Psoas muscle (tissue), 8 donors: ENCODE measurements around the gene ATF6. TPM values are rescaled to one million over a fixed set of nuclear protein-coding genes. Genes with fewer than 3 reads are reported as not detected.

Source experiments
- ATAC-seq, 4 donors: fragments of 200-7000 bp; cut with Tn5 transposase; one replicate each; pipeline ENCODE4 v1.9.1; 2020; ENCODE audit warnings: moderate library complexity in 3 of 4, mild to moderate bottlenecking in 2 of 4
- DNase-seq, 2 donors: peaks; one replicate each; pipeline ENCODE4 v3.0.0-alpha.2; 2020
- H3K27ac ChIP-seq: fragments of 200-600 bp; one replicate; pipeline ENCODE4 v1.8.0; 2022
- H3K27me3 ChIP-seq, 3 donors: fragments of 200-600 bp in 1 of 3; one replicate each; pipeline versions ENCODE4 v1.6.1 to v1.8.0; 2013 to 2022; ENCODE audit warnings: low read length in 2 of 3, mild to moderate bottlenecking in 2 of 3, moderate library complexity in 1 of 3; ENCODE audit not compliant: insufficient read depth in 3 of 3
- H3K36me3 ChIP-seq, 2 donors: fragments of 200-600 bp in 1 of 2; one replicate each; pipeline versions ENCODE4 v1.6.1 to v1.8.0; 2013 to 2022; ENCODE audit warnings: low read depth in 1 of 2, mild to moderate bottlenecking in 1 of 2, moderate library complexity in 1 of 2; ENCODE audit not compliant: insufficient read depth in 1 of 2
- H3K4me1 ChIP-seq: fragments of 200-600 bp; one replicate; pipeline ENCODE4 v1.8.0; 2022
- H3K4me3 ChIP-seq: fragments of 200-600 bp; one replicate; pipeline ENCODE4 v1.8.0; 2022; ENCODE audit warnings: mild to moderate bottlenecking
- H3K9me3 ChIP-seq: fragments of 200-600 bp; one replicate; pipeline ENCODE4 v1.8.0; 2022
- WGBS, 3 donors: extraction: QIAGEN DNeasy Blood & Tissue Kit; methylation state at CpG; one replicate each; pipeline versions ENCODE4 v1.1.6 to v1.1.7; 2013; 5-methylcytosine and 5-hydroxymethylcytosine counted together
- intact Hi-C, 2 donors: fragments of 100-400 bp; cut with DNase I; formaldehyde crosslinking; loops; one replicate each; pipeline versions ENCODE4 v1.11.0 to v1.14.2; 2022
- polyA plus RNA-seq, 3 donors: library from polyadenylated mRNA; stranded (reverse); fragments of 200-250 nt; gene quantifications; one replicate each; pipeline ENCODE4 v1.2.3, GENCODE V29; 2013
- total RNA-seq, 4 donors: library from RNA; stranded (reverse); fragmentation: NEBNext Ultra II Directional in 2 of 4; extraction: Animal tissue kit (Norgen Biotek cat#: 25700) in 2 of 4; gene quantifications; one replicate each; pipeline versions ENCODE4 v1.2.1 to v1.2.4, GENCODE V29; 2021 to 2023
- TF ChIP-seq, protein P1 (sequence below): fragments of 200-600 bp; IDR thresholded peaks from one replicate; pipeline ENCODE4 v1.8.0; 2022; ENCODE audit warnings: antibody characterized with exemption
- donor health status: healthy with polysubstance abuse.
- donor health status: DM: no; HTN: no; CAD: no; lungs with moderate emphysema.
- donor health status: Bipolar disorder and iron deficiency.
- donor health status: healthy.
- donor health status: DM: yes; HTN: yes; CAD: no.
- donor health status: DM: no; HTN: no; CAD: no.
- donor health status: DM: no; HTN: no; CAD: no.
- donor health status: DM: yes; HTN: yes; CAD: no.

ATF6 gene
- total and polyA plus RNA-seq, 7 donors = 6.4 to 17.1 (median 11.0) TPM

DNA sequence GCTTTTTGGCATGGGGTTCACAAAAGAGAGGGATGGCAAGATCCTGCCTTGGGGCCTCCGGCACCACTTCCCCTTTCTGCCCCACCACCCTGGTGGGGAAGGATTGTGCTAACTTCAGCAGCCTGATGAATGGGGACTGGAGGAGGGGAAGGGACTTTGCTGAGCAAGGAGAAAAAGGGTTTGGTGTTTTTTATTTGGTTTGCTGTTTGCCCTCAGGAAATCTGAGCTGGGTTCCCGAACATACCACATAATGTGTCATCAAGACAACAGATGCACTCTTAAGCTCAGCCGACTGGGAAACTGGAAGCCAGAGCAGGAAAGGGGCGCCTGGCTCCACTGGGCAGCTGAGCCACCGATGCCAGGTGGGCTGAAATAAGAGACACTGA is 237.7 kb downstream of the ATF6 start:
- Histone ChIP-seq H3K9me3 (no peaks in the 10 kb centered on the region), H3K4me1 (peaks cover 16% of the 10 kb centered on the region), H3K27ac (peak overlapping the region; percentile 74), H3K36me3 (no peaks in the 10 kb centered on the region), H3K4me3 (peak overlapping the region; percentile 46), H3K27me3 (no peaks in the 10 kb centered on the region)
- intact Hi-C loops = no loop called here
- WGBS, 3 donors = 21 to 28% (median 21%) methylated on average over 5 of the region's 5 CpGs
- TF ChIP-seq, protein P1, sequence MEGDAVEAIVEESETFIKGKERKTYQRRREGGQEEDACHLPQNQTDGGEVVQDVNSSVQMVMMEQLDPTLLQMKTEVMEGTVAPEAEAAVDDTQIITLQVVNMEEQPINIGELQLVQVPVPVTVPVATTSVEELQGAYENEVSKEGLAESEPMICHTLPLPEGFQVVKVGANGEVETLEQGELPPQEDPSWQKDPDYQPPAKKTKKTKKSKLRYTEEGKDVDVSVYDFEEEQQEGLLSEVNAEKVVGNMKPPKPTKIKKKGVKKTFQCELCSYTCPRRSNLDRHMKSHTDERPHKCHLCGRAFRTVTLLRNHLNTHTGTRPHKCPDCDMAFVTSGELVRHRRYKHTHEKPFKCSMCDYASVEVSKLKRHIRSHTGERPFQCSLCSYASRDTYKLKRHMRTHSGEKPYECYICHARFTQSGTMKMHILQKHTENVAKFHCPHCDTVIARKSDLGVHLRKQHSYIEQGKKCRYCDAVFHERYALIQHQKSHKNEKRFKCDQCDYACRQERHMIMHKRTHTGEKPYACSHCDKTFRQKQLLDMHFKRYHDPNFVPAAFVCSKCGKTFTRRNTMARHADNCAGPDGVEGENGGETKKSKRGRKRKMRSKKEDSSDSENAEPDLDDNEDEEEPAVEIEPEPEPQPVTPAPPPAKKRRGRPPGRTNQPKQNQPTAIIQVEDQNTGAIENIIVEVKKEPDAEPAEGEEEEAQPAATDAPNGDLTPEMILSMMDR = no peak
- ATAC-seq = peak; percentile 75 to 84 (median 80)
- peak; percentile 48 to 68 for DNase-seq

DNA sequence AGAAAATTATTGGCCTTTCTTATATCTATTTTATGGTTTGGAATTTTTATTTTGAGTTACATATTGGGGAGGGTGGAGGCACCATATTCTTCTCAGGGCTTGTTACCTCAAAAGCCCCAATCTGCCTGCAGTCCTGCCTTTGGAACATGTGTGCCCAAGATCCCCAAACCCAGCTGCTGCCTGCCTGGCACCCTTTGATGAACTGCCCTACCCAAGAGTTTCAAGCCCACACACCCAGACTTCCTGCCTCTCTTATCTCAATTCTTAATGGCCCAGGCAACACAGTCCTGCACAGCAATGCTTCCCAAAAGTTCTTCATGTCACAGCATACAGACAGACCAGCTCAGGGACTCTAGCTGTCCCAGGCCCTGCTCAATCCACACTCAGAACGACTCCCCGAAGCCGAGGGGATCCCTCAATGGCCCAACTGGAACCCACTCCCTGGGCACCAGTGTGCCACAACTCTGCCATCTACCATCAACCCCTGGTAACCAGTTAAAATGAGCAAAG is 238.4 kb downstream of the ATF6 start:
- intact Hi-C loops = no loop called here
- WGBS, 3 donors = 55 to 86% (median 71%) methylated on average over 3 of the region's 3 CpGs
- Histone ChIP-seq H3K4me3 (no peak overlapping the region), H3K27ac (peak overlapping the region; percentile 74), H3K27me3 (no peaks in the 10 kb centered on the region), H3K9me3 (no peaks in the 10 kb centered on the region), H3K4me1 (peaks cover 23% of the 10 kb centered on the region), H3K36me3 (no peaks in the 10 kb centered on the region)
- TF ChIP-seq, protein P1 = no peak
- DNase-seq (no peak), ATAC-seq (no peak)

DNA sequence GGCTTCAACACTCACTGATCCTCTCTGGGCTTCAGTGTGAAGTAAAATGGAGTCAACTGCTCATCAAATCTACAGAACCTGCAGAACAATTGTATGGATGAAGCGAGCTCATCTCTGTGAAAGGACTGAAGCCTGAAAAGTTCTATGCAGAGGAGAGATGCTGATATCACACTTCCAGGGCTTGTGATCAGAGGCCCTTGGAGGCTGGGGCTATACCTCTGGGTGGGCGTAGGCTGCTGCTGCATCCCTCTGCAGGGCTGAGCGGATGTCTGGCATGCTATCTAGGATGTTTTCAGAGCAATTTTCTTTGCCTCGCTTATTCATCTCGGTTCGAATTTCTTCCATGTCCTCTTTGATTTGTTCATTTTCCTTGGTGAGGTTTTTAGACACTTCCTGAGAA is 240.0 kb downstream of the ATF6 start:
- peaks cover 38% of the 10 kb centered on the region for H3K4me1 ChIP-seq
- WGBS, 3 donors = 60 to 72% (median 62%) methylated on average over 6 of the region's 6 CpGs

DNA sequence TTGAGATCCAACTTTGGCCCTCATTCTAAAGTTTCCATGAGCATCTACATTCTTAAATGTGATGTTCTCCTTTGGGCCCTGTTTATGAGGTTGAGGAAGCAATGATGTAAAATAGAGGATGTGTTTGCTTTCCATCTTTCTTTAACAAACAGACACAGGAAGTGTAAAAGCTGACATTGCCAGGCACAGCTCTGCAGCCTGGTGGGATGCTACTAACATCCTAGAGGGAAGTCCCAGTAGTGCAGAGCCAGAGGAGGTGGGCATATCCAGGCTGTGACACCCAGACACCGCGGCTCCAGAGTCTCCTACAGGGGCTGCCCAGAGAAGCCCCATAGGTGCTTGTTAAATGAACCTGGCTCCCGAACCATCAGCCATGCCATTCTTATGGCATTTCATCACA is 241.3 kb downstream of the ATF6 start:
- no peak for ATAC-seq
- no peaks in the 10 kb centered on the region for H3K9me3 ChIP-seq
- H3K36me3 ChIP-seq = no peaks in the 10 kb centered on the region
- WGBS, 3 donors = 63 to 82% (median 69%) methylated on average over 3 of the region's 3 CpGs
- TF ChIP-seq, protein P1 = no peak
- peaks cover 39% of the 10 kb centered on the region for H3K4me1 ChIP-seq
- H3K27ac ChIP-seq = no peak overlapping the region
- intact Hi-C loops = no loop called here
- no peak for DNase-seq
- H3K27me3 ChIP-seq = no peaks in the 10 kb centered on the region
- no peak overlapping the region for H3K4me3 ChIP-seq

More for the DNA sequence above, 240.0 kb downstream of the ATF6 start:
- TF ChIP-seq, protein P1 = no peak
- H3K27me3 ChIP-seq = no peaks in the 10 kb centered on the region
- H3K9me3 ChIP-seq = no peaks in the 10 kb centered on the region
- DNase-seq (no peak), ATAC-seq (no peak)
- no peaks in the 10 kb centered on the region for H3K36me3 ChIP-seq
- H3K27ac ChIP-seq = no peak overlapping the region
- intact Hi-C loops = no loop called here
- H3K4me3 ChIP-seq = no peak overlapping the region

DNA sequence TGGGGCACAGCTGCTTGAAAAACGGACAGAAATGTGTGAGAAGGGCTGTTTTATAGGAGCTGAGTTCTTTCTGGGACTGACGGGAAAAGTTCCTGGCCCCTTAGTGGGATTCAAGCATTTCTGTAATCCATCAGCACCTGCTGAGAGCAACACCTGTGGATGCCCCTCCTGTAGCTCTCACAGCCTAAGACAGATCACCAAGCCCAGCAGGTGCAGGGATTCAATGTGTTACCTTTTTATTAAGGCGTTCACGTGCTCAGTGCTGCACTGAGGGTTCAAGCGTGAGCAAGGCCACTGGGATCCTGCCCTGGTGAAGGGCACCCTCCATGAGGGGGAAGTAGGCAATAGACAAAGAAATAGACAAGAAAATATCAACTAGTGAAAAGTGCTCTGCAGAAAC is 242.7 kb downstream of the ATF6 start:
- 78 to 89% (median 85%) methylated on average over 5 of the region's 5 CpGs for WGBS, 3 donors
- TF ChIP-seq, protein P1 = no peak
- Histone ChIP-seq H3K27ac (no peak overlapping the region), H3K4me1 (peaks cover 37% of the 10 kb centered on the region), H3K27me3 (no peaks in the 10 kb centered on the region), H3K36me3 (no peaks in the 10 kb centered on the region), H3K9me3 (no peaks in the 10 kb centered on the region), H3K4me3 (no peak overlapping the region)
- ATAC-seq = no peak
- intact Hi-C loops = no loop called here
- DNase-seq = no peak
